ENCODE measurements around the gene CZIB.

DNA sequence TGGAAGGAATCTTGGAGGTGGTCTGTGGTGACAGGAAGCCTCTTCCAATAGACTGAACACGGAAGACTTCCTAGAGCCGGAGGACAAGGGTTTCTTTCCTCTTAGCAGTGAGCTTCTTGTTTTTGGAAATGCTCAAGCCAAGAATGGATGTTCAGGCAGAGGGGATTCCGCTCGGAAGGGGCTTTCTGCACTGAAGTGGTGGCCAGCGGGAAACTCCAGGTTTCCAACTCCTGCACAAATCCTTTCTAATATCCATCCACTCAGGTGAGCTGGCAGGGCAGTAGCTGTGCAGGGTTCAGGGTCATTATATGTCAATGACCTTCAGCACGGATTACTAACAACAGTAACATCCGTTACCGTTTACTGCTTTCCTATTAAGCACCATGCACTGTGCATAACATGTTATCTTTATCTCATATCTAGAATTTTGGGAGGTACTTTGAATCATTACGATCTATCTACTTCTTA is 24.4 kb downstream of the CZIB start:
- TF ChIP-seq, protein P1, sequence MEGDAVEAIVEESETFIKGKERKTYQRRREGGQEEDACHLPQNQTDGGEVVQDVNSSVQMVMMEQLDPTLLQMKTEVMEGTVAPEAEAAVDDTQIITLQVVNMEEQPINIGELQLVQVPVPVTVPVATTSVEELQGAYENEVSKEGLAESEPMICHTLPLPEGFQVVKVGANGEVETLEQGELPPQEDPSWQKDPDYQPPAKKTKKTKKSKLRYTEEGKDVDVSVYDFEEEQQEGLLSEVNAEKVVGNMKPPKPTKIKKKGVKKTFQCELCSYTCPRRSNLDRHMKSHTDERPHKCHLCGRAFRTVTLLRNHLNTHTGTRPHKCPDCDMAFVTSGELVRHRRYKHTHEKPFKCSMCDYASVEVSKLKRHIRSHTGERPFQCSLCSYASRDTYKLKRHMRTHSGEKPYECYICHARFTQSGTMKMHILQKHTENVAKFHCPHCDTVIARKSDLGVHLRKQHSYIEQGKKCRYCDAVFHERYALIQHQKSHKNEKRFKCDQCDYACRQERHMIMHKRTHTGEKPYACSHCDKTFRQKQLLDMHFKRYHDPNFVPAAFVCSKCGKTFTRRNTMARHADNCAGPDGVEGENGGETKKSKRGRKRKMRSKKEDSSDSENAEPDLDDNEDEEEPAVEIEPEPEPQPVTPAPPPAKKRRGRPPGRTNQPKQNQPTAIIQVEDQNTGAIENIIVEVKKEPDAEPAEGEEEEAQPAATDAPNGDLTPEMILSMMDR (IDR thresholded peaks at IDR 0.05) = no peak
- no peak for TF ChIP-seq POLR2AphosphoS5 (IDR thresholded peaks at IDR 0.05)
